Loucy (cell line): ENCODE results near the gene SMURF2.

ENCODE experiments used
- CTCF ChIP-seq: fragments of 200-600 bp; sonication (generic); conservative IDR thresholded peaks from 2 replicates; pipeline ENCODE4 v1.5.1; 2014; ENCODE audit warnings: mild to moderate bottlenecking, antibody characterized with exemption, low read length
- EZH2phosphoT487 ChIP-seq: fragments of 200-600 bp; IDR thresholded peaks from 2 replicates; pipeline ENCODE4 v1.6.1; 2018; ENCODE audit warnings: antibody characterized with exemption, mild to moderate bottlenecking, moderate library complexity, borderline replicate concordance

- TF ChIP-seq CTCF (no peak), EZH2phosphoT487 (no peak)
Measured at GRCh38 chr17:64626827-64627226, 35.3 kb downstream of the SMURF2 start.
